ENCODE results near the gene FTCD. TPM values are rescaled to one million over a fixed set of nuclear protein-coding genes. Genes with fewer than 3 reads are reported as not detected.
"Not testable (repeated sequence)": the region's sequence is repeated elsewhere in the genome, so short reads cannot be mapped to it uniquely, and the experiment has no call there.

The FTCD gene
- 1.9 TPM for total RNA-seq
- long read RNA-seq, partial matches to known transcripts, result 1 of 2 reads
- long read RNA-seq, other reads (novel, unspliced or antisense), result 1 of 2 reads

- intact Hi-C loops (cut with DNase I), result no loop called here
- no peak for ATAC-seq (ENCODE audit: poor library complexity)
- peak; percentile 38 for DNase-seq
These were observed at the start of gene FTCD for GRCh38 chr21:46155514-46156377. TSS of gene FTCD (minus strand) at chr21:46155579. CDS start at chr21:46155523, 56 bp downstream.

DNA sequence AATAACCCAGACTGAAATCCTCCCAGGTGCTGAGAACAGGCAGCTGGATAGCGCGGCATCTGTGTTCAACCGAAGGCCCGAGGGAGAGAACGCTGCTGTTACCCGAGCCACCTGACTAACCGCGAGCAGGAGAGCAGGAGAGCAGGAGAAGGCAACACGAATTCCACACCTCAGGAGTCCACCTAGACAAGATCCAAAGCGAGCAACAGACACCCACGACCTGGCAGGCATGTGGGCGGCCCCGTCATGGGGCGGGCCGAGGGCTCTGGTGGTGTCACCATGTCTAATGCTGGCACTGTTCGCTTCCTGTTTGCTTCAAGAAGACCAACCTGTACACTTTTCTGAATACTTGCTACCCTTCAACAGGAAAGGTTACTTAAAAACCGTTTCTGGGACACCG is 49.8 kb upstream of the FTCD start:
- no peak for ATAC-seq (ENCODE audit: poor library complexity)

GRCh38 chr21:46203203-46203600 is 47.8 kb upstream of the FTCD start:
- intact Hi-C loops (cut with DNase I), result no loop called here
- no peak for ATAC-seq (ENCODE audit: poor library complexity)
- DNase-seq, result no peak

More for the DNA sequence above, 49.8 kb upstream of the FTCD start:
- intact Hi-C loops (cut with DNase I), result no loop called here
- peak; percentile 10 for DNase-seq

DNA sequence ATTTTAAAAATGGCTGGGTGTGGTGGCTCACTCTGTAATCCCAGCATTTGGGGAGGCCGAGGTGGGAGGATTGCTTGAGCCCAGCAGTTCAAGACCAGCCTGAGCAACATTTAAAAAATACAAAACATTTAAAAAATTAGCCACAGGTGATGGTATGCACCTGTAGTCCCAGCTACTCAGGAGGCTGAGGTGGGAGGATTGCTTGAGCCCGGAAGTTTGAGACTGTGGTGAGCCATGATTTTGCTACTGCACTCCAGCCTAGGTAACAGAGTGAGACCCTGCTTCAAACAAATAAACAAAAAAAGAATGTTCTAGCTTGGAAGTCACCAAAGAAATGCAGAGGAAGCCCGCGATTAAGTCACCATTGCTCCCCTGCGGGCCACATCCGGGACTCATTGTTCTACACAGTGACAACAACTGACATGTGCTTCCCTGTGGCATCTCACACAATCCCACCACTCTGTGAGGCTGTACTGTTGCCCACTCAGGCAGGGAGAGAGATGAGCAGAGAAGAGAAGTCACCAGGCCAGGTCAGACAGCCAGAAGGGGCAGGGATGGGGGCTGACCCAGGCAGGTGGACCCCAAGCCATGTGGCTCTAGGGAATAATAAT is 47.3 kb upstream of the FTCD start:
- intact Hi-C loops (cut with DNase I), result no loop called here
- DNase-seq, result peak; percentile 38
- ATAC-seq (ENCODE audit: poor library complexity), result peak; percentile 24

DNA sequence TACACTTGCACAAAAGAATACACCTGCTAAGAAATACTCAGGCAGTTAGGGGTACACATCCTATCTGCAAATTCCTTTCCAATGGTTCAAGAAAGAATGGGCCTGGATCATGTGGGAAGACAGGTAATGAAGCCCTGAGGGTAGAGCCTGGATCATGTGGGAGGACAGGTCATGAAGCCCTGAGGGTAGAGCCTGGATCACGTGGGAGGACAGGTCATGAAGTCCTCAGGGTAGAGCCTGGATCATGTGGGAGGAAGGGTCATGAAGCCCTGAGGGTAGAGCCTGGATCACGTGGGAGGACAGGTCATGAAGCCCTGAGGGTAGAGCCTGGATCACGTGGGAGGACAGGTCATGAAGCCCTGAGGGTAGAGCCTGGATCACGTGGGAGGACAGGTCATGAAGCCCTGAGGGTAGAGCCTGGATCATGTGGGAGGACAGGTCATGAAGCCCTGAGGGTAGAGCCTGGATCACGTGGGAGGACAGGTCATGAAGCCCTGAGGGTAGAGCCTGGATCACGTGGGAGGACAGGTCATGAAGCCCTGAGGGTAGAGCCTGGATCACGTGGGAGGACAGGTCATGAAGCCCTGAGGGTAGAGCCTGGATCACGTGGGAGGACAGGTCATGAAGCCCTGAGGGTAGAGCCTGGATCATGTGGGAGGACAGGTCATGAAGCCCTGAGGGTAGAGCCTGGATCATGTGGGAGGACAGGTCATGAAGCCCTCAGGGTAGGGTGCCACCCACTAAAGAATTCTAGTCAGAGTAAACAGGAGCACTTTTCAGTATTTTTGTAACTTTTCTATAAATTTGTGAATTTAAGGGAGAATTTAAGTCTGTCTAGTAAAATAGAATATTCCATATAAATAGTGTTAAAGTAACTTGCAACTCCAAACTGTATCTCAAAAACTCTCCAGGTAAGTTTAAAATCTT is 45.8 kb upstream of the FTCD start:
- ATAC-seq (ENCODE audit: poor library complexity); intact Hi-C loops (cut with DNase I); DNase-seq: not testable (repeated sequence)

- ATAC-seq (ENCODE audit: poor library complexity) (no peak), DNase-seq (no peak)
- intact Hi-C loops (cut with DNase I), result no loop called here
These were observed 44.3 kb upstream of the FTCD start for GRCh38 chr21:46199436-46200373.

- DNase-seq (no peak), ATAC-seq (ENCODE audit: poor library complexity) (no peak)
- intact Hi-C loops (cut with DNase I), result no loop called here
These were observed 41.4 kb upstream of the FTCD start for GRCh38 chr21:46196733-46197132.

DNA sequence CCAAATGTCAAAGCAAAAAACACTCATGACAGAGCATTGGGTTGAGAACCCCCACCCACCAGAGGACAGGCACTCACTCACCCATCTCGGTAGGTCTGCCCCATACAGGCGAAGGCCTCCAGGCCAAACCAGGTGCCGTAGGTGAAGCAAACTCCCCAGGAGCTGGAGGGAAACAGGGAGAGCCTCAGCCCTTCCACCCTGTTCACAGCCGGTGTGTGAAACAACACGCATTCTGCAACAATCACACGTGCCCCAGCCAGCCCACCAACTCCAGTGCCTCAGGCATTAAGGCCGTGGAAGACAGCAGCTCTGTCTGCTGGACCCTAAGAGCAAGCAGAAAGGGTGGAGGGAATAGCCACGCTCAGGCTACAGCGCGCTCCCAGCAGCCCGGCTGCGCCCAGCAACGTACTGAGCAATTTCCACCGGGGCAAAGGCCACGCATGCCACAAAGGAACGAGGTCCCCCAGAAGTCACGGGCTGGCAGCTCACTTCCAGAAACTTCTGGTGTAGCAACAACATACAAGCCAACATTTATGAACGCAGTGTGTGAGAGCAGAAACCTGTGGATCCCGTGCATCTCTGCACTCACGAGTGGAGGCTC is 40.3 kb upstream of the FTCD start:
- intact Hi-C loops (cut with DNase I), result no loop called here
- DNase-seq (no peak), ATAC-seq (ENCODE audit: poor library complexity) (no peak)

DNA sequence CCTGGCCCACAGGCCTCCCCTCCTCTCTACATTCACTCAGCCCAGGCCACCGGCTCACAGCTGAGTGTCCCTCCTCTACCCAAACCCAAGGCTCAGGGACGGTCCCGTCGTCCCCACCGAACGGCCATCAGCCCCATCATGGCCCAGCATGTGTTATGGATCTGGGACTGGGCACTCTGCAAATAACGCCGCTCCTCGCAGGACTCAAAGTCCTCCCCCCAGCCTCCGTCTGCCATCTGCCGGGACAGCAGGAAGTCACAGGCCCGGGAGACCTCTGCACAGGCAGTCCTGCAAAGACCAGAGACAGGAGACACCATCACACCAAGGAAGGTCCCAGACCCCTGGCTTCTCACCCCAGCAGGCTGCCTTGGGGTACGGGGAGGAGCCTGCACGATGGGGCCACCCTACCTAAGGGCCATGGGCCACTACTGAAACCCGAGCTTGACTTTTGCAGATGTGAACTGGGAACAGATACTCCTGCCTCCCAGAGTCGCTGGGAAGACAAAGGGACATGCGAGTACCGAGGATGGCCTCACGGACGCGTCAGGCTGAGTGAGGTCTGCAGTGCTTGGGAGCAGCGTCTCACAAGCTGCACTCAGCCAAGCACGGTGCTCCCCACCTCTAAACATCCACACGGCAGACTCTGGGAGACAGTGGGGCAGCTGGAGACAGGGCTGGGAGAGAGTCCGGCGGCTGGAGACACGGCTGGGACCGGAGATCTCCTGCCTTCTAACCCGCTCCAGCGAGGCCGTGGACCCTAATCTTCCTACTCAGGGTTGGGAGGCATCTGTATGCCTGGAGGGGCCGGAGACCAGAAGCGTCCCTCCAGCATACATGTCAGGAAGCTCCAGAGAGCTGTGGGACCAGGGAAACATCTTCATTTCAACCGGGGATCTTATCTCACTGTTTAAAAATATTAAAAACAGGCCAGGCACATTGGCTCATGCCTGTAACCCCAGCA is 39.3 kb upstream of the FTCD start:
- DNase-seq (peak; percentile 29), ATAC-seq (ENCODE audit: poor library complexity) (no peak)

DNA sequence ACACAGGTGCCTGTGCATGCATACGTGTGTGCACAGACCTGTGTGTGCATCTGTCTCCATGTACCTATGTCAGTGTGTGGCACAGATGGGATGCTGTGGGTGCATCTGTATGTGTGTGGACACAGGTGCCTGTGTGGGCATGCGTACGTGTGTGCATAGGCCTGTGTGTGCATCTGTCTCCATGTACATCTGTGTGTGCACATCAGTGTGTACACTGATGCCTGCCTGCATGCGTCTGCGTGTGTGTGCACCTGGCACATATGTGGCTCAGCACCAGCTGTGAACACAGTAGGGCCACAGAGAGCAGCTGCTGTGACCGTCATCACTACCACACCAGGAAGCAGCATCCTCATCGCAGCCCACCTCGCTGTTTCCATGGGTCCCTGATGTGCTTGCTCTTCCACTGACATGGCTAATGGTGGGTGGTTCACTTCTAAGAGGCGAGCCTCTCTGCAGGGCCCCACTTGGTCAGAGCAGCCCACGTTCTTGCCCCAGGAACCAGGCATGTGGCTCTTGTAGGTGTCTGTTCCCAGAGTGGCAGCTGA is 38.5 kb upstream of the FTCD start:
- intact Hi-C loops (cut with DNase I), result no loop called here
- ATAC-seq (ENCODE audit: poor library complexity), result no peak
- peak; percentile 26 for DNase-seq

More for the DNA sequence above, 39.3 kb upstream of the FTCD start:
- intact Hi-C loops (cut with DNase I), result no loop called here

DNA sequence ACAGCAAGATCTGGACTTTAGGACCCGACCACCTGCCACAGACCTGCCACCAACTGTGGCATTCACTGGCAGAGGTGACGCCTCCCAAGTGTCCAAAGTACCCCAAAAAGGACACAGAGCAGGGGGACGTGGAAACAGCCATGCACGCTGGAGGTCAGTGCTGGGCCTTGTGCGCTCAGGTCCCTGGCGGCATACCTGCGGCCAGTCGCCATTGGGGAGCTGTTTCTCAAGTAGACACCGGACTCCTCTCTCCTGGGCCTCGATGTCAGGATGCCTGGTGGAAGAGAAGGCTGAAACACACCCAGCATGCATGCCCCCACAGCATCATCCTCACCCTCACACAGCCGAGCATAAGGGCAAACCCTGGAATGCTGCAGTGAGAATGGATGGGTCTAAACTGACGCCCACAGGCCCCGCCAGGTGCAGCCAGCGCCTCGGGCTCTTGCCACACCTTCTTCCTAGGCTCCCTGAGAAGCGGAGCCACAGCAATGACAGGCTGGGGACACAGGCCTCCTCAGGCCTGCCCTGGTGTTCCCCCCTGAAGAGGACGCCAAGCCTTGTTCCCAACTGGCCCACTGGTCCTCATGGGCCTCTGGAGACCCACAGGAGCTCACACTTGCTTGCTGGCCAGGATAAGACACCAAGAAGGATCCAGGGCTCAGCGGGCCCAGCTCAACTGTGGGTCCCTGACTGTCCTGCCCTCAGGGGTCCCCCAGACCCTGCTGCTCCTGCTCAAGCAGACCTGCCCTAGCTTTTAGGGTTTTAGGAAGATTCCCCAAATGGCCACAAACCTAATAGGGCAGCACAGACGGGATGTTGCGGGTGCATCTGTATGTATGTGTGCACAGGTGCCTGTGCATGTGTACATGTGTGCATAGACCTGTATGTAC is 36.6 kb upstream of the FTCD start:
- DNase-seq (peak; percentile 24), ATAC-seq (ENCODE audit: poor library complexity) (no peak)

DNA sequence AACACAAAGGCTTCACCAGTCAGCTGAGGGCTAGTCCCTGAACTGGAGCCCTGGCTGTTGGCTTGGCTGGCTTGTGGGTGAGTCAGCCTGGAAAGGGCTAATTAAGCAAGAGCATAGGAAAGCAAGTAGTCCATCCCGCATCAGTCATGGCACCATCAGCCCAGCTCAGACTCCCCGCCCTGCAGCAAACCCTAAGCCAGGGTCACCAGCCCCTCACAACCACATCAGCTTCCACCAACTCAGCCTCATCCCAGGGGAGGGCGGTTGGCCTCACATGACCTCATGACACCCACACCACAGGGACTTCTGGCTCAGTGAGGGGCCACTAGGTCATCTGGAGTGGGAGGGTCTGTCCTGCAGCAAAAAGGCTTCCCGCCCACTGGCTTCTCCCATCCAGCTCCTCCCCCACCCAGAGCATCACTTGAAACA is 35.9 kb upstream of the FTCD start:
- intact Hi-C loops (cut with DNase I), result no loop called here
- ATAC-seq (ENCODE audit: poor library complexity) (no peak), DNase-seq (peak; percentile 56)

More for the DNA sequence above, 36.6 kb upstream of the FTCD start:
- intact Hi-C loops (cut with DNase I), result no loop called here

- intact Hi-C loops (cut with DNase I), result no loop called here
- ATAC-seq (ENCODE audit: poor library complexity), result no peak
- peak; percentile 29 for DNase-seq
These were observed 35.2 kb upstream of the FTCD start for GRCh38 chr21:46190491-46191131.

DNA sequence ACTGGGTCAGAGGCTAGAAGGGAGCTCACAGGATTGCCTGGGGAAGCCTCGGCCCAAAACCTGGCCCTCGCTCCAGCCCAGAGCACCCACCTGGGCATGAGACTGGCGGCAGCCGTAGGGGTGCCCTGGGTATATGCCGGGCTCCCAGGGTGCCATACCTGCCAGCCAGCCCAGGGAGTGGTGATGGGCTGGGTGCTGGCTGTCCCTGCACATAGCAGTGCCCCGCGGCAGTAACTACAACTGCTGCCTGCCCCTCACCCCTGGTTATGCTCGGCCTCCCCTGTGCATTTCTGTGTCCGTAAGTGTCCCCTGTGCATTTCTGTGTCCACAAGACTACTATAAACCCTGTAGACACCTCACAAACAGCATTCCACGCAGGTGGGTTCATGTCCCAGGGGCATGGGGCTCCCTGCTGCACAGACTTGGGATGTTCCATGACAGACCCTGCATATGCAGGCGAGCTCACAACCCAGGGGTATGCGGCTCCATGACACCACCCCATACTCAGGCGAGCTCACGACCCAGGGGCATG is 34.6 kb upstream of the FTCD start:
- intact Hi-C loops (cut with DNase I), result no loop called here
- ATAC-seq (ENCODE audit: poor library complexity) (no peak), DNase-seq (peak; percentile 26)

Data from Right ventricle myocardium superior (tissue), 1 donor.